ENCODE results near the gene MT1A.

MT1A gene

DNA sequence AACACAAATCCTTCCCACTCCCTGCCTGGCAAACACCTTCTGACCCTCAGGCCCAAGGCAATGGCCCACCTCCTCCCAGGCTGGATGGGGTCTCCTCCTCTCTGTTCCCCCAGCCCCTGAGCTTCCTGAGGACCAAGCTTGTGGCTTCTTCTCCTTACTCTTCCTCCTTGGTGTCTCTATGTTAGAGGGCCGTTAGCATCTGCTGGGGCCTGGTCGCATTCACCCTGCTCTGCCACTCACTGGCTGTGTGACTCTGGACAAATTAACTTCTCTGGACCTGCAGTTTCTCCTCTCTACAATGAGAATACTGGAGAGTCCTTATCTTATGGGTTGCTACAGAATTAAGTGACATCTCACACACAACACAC is 30.8 kb upstream of the MT1A start:
- Mint-ChIP-seq H3K27ac (peak overlapping the region; percentile 91 to 95), H3K9me3 (no peaks in the 10 kb centered on the region), H3K4me3 (peak overlapping the region; percentile 90 to 97), H3K27me3 (no peaks in the 10 kb centered on the region), H3K4me1 (peaks cover 64% of the 10 kb centered on the region)
- DNase-seq (no peak), ATAC-seq (no peak)

DNA sequence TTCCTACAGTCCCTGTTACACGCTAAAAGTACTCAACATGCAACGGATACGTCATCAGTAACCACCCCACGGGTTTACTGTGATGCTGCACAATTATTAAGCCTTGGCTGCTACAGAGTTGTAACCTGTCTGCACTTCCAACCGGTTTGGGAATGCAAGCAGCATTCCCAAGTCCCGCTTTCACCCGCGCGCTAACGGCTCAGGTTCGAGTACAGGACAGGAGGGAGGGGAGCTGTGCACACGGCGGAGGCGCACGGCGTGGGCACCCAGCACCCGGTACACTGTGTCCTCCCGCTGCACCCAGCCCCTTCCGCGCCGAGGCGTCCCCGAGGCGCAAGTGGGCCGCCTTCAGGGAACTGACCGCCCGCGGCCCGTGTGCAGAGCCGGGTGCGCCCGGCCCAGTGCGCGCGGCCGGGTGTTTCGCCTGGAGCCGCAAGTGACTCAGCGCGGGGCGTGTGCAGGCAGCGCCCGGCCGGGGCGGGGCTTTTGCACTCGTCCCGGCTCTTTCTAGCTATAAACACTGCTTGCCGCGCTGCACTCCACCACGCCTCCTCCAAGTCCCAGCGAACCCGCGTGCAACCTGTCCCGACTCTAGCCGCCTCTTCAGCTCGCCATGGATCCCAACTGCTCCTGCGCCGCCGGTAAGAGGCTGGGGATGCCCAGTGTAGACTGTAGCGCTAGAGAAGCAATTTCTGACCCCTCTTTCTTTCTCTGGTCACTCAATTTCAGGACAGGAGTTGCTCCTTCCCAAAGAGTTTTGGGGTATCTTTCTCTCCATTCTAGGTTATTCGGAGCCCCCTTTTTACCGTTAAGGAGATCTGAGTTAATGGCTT is 30.2 kb upstream of the MT1A start, which contains the start of gene MT2A:
Gene MT2A (plus strand): TSS at position 542 of the 833 bp plus-strand sequence. CDS start 72 bp downstream, at position 614.
- Mint-ChIP-seq H3K4me1 (peaks cover 70% of the 10 kb centered on the region), H3K27ac (peak within 1 kb of the TSS; percentile 91 to 95), H3K4me3 (peak within 1 kb of the TSS; percentile 90 to 97), H3K9me3 (no peaks in the 10 kb centered on the region), H3K27me3 (no peaks in the 10 kb centered on the region)
- DNase-seq = peak; percentile 90 to 92
- ATAC-seq = peak; percentile 84

GRCh38 chr16:56608876-56609462 is 29.5 kb upstream of the MT1A start:
- Mint-ChIP-seq H3K4me3 (peak overlapping the region; percentile 90 to 97), H3K27ac (peak overlapping the region; percentile 91), H3K27me3 (no peaks in the 10 kb centered on the region), H3K4me1 (peaks cover 78% of the 10 kb centered on the region), H3K9me3 (no peaks in the 10 kb centered on the region)
- no peak for ATAC-seq
- DNase-seq = peak in 1 of 2 donors; percentile 36

- Mint-ChIP-seq H3K9me3 (no peaks in the 10 kb centered on the region), H3K4me1 (peaks cover 83% of the 10 kb centered on the region), H3K27ac (peak overlapping the region; percentile 82 to 91), H3K27me3 (no peaks in the 10 kb centered on the region), H3K4me3 (peak overlapping the region; percentile 90 to 97)
- DNase-seq (peak; percentile 73 to 82), ATAC-seq (peak; percentile 48)
Measured at GRCh38 chr16:56609463-56609921, 29.0 kb upstream of the MT1A start.

DNA sequence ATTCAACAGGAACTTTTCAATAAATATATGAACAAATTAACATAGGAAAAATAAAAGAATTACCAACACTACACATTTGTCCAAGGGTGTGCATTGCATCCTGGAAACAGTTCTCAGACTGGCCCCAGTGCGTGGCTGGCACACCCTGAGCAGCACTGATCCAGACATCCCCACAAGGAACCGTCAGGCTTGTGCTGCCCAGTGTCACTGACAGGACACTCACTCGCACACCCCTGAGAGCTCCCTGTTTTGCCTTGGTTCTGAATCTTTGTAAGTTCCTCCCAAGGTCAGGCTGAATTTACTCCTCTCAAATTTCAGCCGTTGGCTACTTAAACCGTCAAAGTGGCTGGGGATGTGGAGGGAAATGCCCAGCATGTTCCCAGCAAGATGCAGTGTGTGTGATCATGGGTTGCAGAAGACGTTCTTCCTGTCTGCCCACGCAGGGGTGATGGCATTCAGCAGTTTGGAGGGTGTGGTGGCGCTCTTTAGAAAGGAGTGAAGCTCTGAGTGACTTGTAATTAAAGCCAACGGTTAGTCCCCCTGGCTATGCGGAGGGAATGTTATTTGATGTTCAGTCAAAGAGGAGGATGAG is 28.4 kb upstream of the MT1A start:
- Mint-ChIP-seq H3K4me1 (peaks cover 89% of the 10 kb centered on the region), H3K4me3 (peak overlapping the region; percentile 90 to 97), H3K27ac (peak overlapping the region; percentile 82 to 91), H3K9me3 (no peaks in the 10 kb centered on the region), H3K27me3 (no peaks in the 10 kb centered on the region)
- DNase-seq = peak; percentile 57 to 88
- peak; percentile 73 for ATAC-seq

DNA sequence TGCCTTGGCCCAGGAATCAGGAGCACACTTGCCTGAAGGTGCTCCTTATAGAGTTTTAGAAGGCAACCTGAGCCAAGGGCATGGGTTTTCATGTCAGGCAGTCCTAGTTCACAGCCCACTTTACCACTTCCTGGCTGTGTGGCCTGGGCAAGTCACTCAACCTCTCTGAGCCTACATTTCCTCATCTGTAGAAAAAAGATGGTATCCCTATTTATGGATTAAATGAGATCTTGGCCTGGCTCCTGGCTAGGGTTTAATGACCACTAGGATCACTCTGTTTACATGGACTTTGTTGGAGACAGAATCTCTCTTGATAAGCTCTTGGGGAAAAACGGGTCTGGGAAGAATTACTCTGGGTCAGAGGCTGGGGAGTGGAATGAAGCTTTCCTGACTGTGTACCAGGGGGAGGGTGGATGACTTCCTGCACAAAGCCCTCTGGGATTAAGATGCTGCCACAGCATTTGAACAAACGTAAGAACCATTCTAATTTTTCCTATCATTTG is 27.8 kb upstream of the MT1A start:
- peak overlapping the region; percentile 90 to 97 for H3K4me3 Mint-ChIP-seq
- H3K27me3 Mint-ChIP-seq = no peaks in the 10 kb centered on the region
- H3K27ac Mint-ChIP-seq = peak overlapping the region in 1 of 2 donors; percentile 91
- peaks cover 94% of the 10 kb centered on the region for H3K4me1 Mint-ChIP-seq
- ATAC-seq (peak; percentile 58), DNase-seq (no peak)
- H3K9me3 Mint-ChIP-seq = no peaks in the 10 kb centered on the region

- Mint-ChIP-seq H3K27me3 (no peaks in the 10 kb centered on the region), H3K9me3 (no peaks in the 10 kb centered on the region), H3K27ac (peak overlapping the region; percentile 39 to 91), H3K4me1 (peaks cover 89% of the 10 kb centered on the region), H3K4me3 (peak overlapping the region; percentile 7 to 97)
- no peak for ATAC-seq
- no peak for DNase-seq
Measured at GRCh38 chr16:56611281-56611833, 27.1 kb upstream of the MT1A start.

DNA sequence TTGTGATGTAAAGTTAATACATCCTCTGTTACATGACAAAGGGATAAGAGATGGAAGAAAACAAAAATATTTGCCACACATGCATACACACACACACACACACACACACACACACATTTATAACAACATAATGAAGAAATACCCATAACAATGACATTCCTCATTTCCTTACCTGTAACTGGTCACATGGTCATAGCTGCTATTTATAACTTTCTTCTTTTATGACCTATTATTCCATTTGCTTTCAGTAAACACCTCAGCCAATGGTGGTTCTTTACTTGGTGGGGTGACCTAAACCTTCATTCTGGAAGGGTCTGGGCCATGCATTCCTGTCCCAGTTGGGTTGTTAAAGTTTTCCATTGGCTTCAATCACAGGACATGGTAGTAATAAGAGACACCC is 24.8 kb upstream of the MT1A start:
- ATAC-seq (no peak), DNase-seq (no peak)
- H3K27ac Mint-ChIP-seq = peak overlapping the region; percentile 66 to 74
- H3K4me3 Mint-ChIP-seq = peak overlapping the region in 1 of 2 donors; percentile 28
- H3K4me1 Mint-ChIP-seq = peaks cover 87% of the 10 kb centered on the region
- no peaks in the 10 kb centered on the region for H3K9me3 Mint-ChIP-seq
- H3K27me3 Mint-ChIP-seq = peaks cover 23% of the 10 kb centered on the region

DNA sequence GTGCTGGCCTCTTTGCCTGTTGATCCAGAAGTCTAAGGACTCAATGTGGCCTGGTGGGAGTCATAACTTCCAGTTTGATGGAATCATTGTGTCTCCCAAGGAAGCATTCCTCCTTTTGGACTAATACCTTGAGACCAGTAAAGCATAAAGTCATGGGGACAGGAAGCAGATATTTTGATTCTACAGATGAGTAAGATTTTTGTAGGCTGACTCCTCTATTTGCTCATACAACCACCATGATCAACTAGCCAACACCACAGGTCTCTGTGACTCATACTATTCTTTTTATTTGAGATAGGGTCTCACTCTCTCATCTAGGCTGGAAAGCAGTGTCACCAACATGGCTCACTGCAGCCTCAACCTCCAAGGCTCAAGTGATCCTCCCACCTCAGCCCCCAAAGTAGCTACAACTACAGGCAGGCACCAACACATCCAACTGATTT is 23.9 kb upstream of the MT1A start:
- peak in 1 of 2 donors; percentile 57 for DNase-seq
- peak; percentile 82 for ATAC-seq
- peak overlapping the region; percentile 27 to 41 for H3K4me3 Mint-ChIP-seq
- H3K4me1 Mint-ChIP-seq = peaks cover 78% of the 10 kb centered on the region
- H3K27me3 Mint-ChIP-seq = peaks cover 32% of the 10 kb centered on the region
- no peaks in the 10 kb centered on the region for H3K9me3 Mint-ChIP-seq
- H3K27ac Mint-ChIP-seq = peak overlapping the region; percentile 66 to 74

DNA sequence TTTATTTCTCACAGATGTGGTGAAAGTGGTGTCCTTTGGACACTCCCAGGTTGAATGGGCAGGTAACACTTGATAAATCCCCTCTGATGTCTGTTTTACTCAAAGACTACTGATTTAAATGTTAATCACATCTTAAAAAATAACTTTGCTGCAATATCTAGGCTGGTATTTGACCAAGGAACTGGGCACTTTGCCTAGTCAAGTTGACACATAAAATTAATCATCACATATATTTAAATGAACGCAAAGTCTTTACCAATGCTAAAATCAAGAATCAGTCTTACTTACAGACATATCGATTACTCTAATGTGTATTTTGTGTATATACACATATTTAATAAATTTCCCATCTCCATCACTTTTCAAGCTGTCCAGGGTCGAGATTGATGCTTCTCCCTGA is 23.1 kb upstream of the MT1A start:
- peak overlapping the region in 1 of 2 donors; percentile 27 for H3K4me3 Mint-ChIP-seq
- H3K4me1 Mint-ChIP-seq = peaks cover 70% of the 10 kb centered on the region
- no peak overlapping the region for H3K27ac Mint-ChIP-seq
- no peaks in the 10 kb centered on the region for H3K9me3 Mint-ChIP-seq
- ATAC-seq (no peak), DNase-seq (no peak)
- H3K27me3 Mint-ChIP-seq = peaks cover 36% of the 10 kb centered on the region

GRCh38 chr16:56616608-56617211 is 21.8 kb upstream of the MT1A start:
- Mint-ChIP-seq H3K27me3 (peaks cover 36% of the 10 kb centered on the region), H3K27ac (peak overlapping the region in 1 of 2 donors; percentile 80), H3K4me1 (peaks cover 57% of the 10 kb centered on the region), H3K4me3 (peak overlapping the region; percentile 71 to 77), H3K9me3 (no peaks in the 10 kb centered on the region)
- no peak for ATAC-seq
- DNase-seq = no peak

DNA sequence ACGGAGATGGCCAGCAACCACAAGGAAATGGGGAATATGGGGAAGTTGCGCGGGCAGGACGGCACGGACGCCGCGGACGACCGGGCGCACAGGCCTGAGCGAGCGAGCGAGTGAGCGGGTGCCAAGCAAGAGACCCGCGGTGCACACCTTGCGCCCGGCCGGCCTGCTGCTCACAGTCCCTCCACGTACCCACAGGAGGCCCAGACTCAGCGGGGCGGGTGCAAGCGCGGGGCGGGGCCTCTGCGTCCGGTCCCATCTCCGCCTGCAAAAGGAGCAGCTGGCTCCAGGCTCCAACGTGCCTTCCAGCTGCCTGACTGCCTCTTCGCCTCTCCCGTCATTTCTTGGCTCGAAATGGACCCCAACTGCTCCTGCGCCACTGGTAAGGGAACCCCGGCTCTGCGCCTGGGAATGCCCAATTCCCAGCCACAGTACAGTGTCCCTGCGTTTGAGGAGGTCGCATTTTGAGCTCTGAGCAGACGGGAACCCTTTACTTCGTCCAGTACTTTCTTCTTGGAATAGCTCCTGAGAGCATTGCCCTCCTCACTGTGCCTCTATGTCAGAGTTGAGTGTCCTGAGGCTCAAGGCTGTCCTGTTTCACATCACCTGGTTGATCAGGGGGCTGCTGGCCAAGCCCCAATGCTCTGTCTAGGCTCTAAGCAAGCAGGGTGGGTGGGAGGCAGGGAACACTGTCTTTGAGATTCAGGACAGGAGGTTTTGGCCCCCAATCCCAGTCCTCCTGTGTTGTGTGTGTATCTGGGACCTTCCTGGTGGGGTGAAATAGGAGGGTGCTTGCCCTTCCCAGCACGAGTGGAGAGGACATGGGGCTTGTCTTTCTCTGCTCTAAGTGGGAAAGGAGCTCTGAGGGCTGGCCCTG is 21.0 kb upstream of the MT1A start:
- H3K9me3 Mint-ChIP-seq = no peaks in the 10 kb centered on the region
- ATAC-seq = peak; percentile 75

DNA sequence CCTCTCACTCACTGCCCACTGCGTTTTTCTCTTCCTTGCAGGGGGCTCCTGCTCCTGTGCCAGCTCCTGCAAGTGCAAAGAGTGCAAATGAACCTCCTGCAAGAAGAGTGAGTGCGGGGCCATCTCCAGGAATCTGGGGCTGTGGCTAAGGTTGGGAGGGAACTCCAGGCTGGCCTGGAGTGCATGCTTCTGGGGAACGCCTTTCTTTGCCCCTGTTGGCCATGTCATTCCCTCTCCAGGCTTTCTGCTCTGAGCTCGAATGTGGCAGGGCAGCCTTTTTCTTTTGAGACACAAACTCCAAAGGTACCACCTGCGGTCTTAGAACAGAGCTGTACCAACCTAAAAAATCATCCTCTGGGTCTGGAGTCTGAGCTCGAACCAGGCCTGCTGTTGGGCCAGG is 20.3 kb upstream of the MT1A start:
- DNase-seq (no peak), ATAC-seq (no peak)
- Mint-ChIP-seq H3K27me3 (peaks cover 36% of the 10 kb centered on the region), H3K4me1 (peaks cover 45% of the 10 kb centered on the region), H3K9me3 (no peaks in the 10 kb centered on the region), H3K27ac (no peak overlapping the region), H3K4me3 (peak overlapping the region; percentile 71 to 77)

More for the DNA sequence above, 21.0 kb upstream of the MT1A start:
- Mint-ChIP-seq H3K4me1 (peaks cover 52% of the 10 kb centered on the region), H3K4me3 (peak overlapping the region; percentile 71 to 77), H3K27me3 (peaks cover 36% of the 10 kb centered on the region), H3K27ac (peak overlapping the region; percentile 37 to 48)
- DNase-seq = peak; percentile 66 to 69

DNA sequence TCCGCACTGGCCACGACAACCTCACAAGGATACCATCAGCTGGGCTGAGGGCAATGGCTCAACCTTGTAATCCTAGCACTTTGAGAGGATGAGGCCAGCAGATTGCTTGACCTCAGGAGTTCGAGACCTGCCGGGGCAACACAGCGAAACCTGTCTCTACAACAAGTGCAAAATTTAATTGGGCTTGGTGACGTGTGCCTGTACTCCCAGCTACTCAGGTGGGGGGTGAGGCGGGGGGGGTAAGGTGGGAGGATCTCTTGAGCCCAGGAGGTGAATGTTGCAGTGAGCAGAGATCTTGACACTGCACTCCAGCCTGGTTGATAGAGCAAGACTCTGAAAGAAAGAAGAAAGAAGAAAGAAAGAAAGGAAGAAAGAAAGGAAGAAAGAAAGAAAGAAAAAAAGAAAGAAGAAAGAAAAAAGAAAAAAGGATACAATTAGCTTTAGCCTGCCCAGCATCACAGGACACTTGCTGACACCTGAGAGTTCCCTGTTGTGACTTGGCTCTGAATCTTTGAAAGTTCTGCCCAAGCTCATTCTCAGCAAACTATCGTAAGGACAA is 18.0 kb upstream of the MT1A start:
- Mint-ChIP-seq H3K27ac (no peak overlapping the region), H3K27me3 (peaks cover 52% of the 10 kb centered on the region)
- ATAC-seq = no peak

More for the DNA sequence above, 18.0 kb upstream of the MT1A start:
- Mint-ChIP-seq H3K4me1 (peaks cover 30% of the 10 kb centered on the region), H3K4me3 (no peak overlapping the region), H3K9me3 (no peaks in the 10 kb centered on the region)
- DNase-seq = no peak
